ENCODE measurements around the gene TMC1.

The TMC1 gene

DNA sequence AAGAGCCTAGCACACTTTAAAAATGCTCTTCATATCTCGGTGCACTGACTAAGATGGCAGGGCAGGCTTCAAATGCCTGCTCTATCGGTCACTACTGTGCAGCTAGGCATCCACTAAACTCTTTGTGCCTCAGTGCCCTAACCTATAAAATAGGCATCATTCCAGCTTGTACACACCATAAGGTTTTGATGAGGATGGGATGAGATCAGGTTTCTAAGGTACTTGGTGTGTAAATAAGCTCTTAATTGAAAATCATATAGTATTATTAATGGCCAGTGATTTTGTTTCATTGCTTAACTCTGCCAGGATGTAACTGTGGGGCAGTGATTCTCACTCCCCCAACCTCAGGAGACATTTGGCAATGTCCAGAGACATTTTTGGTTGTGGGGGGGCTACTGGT is 352.9 kb downstream of the TMC1 start:
- H3K9me3 Mint-ChIP-seq: no peaks in the 10 kb centered on the region
- H3K36me3 Mint-ChIP-seq (ENCODE audit: low read depth): no peaks in the 10 kb centered on the region
- H3K27me3 Mint-ChIP-seq (ENCODE audit: low read depth): peaks cover 2% of the 10 kb centered on the region
- DNase-seq (ENCODE audit: low spot score): no peak
- no peak overlapping the region for H3K27ac Mint-ChIP-seq
- no peak overlapping the region for H3K4me3 Mint-ChIP-seq
- H3K4me1 Mint-ChIP-seq (ENCODE audit: low read depth): no peaks in the 10 kb centered on the region

DNA sequence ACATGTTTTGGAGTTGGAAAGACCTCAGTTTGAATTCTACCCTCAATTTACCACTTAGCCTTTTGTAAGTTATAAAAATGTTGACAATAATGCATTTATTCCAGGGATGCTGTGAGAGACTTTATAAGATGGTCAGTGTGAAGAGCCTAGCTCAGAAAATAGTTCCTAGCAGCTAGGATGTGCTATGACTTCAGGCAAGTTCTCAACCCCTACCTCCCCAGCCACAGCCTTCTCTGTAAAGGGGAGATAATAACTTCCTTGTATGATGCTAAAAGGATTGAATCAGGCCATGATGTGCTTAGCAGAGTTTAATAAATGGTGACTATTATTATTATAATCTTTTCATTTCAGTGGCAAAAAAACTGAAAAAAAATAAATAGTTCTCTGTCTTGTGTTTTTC is 353.8 kb downstream of the TMC1 start:
- H3K4me1 Mint-ChIP-seq (ENCODE audit: low read depth): no peaks in the 10 kb centered on the region
- no peaks in the 10 kb centered on the region for H3K9me3 Mint-ChIP-seq
- H3K4me3 Mint-ChIP-seq: no peak overlapping the region
- peaks cover 2% of the 10 kb centered on the region for H3K27me3 Mint-ChIP-seq (ENCODE audit: low read depth)
- H3K36me3 Mint-ChIP-seq (ENCODE audit: low read depth): no peaks in the 10 kb centered on the region
- DNase-seq (ENCODE audit: low spot score): no peak
- no peak overlapping the region for H3K27ac Mint-ChIP-seq

DNA sequence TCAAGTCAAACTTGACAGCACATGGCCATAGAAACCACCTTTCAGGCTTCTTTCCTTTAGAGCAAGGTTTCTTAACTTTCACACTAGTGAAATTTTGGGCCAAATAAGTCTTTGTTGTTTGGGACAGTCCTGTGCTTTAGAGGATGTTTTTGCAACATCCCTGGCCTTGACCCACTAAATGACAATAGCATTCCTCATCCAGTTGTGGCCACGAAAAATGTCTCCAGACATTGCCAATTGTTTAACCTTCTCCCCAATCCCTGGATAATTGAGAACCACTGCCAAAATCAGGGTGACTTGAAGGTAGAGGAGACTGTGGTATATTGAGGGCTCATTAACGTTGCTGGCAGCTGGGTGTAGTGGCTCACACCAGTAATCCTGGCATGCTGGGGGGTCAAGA is 359.4 kb downstream of the TMC1 start:
- Mint-ChIP-seq H3K27ac (no peak overlapping the region), H3K4me1 (ENCODE audit: low read depth) (no peaks in the 10 kb centered on the region), H3K36me3 (ENCODE audit: low read depth) (no peaks in the 10 kb centered on the region), H3K4me3 (no peak overlapping the region), H3K27me3 (ENCODE audit: low read depth) (no peaks in the 10 kb centered on the region), H3K9me3 (no peaks in the 10 kb centered on the region)
- DNase-seq (ENCODE audit: low spot score): no peak

DNA sequence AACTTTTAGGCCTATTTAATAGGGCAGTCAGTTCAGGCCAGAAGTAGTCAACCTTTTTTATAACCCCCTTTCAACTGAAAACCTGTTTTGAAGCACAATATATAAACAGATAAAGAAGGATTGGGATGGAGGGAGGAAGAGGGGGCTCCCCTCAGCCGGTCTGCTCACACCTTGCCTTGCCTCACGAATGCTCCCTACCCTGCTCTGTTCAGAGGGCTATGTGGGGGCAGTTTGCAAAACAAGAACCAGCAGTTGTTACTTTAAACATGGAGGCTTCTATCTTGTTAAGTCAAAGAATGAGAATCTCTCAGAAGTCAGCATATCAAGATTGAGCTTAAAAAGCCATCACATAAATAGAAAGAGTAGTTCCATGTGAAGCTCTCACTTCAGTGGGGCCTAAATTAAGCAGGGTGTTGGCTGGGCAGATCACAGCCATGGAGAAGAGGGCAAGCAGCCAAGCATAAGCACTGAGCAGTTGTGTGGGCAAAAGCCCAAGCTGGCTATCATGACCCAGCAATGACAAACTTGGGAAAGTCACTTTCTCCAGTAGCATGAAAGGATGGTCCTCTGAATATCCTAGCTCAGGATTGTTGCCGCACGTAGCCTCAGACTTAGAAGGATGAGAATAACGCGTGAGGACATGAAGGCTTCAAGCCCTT is 360.8 kb downstream of the TMC1 start:
- no peak overlapping the region for H3K27ac Mint-ChIP-seq
- H3K4me1 Mint-ChIP-seq (ENCODE audit: low read depth): no peaks in the 10 kb centered on the region
- H3K4me3 Mint-ChIP-seq: no peak overlapping the region
- no peaks in the 10 kb centered on the region for H3K9me3 Mint-ChIP-seq
- no peak for DNase-seq (ENCODE audit: low spot score)
- no peaks in the 10 kb centered on the region for H3K36me3 Mint-ChIP-seq (ENCODE audit: low read depth)
- no peaks in the 10 kb centered on the region for H3K27me3 Mint-ChIP-seq (ENCODE audit: low read depth)

DNA sequence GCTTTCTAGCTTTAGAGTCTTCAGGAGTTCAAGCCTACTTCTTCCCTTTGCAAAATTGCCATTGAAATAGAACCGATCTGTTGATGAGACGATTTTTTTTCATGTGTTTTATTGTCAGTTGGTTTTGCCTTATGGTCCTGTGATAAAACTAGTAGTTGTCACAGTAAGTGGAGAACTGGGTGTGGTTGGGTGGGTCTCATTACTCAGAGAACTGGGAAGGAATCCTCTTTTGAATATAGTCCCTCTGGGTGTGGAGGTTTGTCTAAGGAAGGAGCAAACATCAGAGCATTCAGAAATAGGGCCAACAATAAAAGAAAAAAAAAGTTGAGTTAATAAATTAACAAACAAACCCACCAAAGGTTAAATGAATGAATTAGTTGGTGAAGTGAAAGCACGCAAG is 362.5 kb downstream of the TMC1 start:
- Mint-ChIP-seq H3K9me3 (no peaks in the 10 kb centered on the region), H3K4me3 (no peak overlapping the region), H3K27me3 (ENCODE audit: low read depth) (no peaks in the 10 kb centered on the region)

DNA sequence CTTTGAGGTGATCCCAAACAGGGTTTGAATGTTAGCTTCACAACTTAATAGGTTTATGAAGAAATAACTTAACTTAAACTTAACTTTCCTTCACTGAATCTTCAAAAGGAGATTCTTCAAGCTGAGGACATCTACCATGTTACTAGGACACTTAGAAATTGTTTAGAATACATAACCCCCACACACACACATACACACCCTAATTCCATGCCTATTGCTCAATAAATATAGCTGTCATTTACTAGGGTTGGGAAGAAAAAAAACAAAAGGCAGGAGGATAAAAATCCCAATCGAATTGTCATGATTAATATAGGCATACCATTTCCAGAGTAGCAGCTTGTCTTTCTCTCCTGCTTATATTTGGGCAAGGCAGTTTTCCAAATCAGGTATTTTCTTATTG is 363.1 kb downstream of the TMC1 start:
- Mint-ChIP-seq H3K27me3 (ENCODE audit: low read depth) (no peaks in the 10 kb centered on the region), H3K9me3 (no peaks in the 10 kb centered on the region)

More for the DNA sequence above, 362.5 kb downstream of the TMC1 start:
- no peaks in the 10 kb centered on the region for H3K4me1 Mint-ChIP-seq (ENCODE audit: low read depth)
- no peak for DNase-seq (ENCODE audit: low spot score)
- no peaks in the 10 kb centered on the region for H3K36me3 Mint-ChIP-seq (ENCODE audit: low read depth)
- no peak overlapping the region for H3K27ac Mint-ChIP-seq

More for the DNA sequence above, 363.1 kb downstream of the TMC1 start:
- H3K4me3 Mint-ChIP-seq: no peak overlapping the region
- no peak overlapping the region for H3K27ac Mint-ChIP-seq
- H3K36me3 Mint-ChIP-seq (ENCODE audit: low read depth): no peaks in the 10 kb centered on the region
- H3K4me1 Mint-ChIP-seq (ENCODE audit: low read depth): no peaks in the 10 kb centered on the region
- no peak for DNase-seq (ENCODE audit: low spot score)
